Endodermal cell (in vitro differentiated cells): Measurements from ENCODE around the gene MINDY4. TPM values are rescaled to one million over a fixed set of nuclear protein-coding genes. Genes with fewer than 3 reads are reported as not detected.
A peak's percentile ranks its signal among the peaks of the same experiment; 100 is the strongest.

Source experiments
- DNase-seq: peaks from one replicate; pipeline ENCODE4 v3.0.0-alpha.2; 2017
- H3K27ac ChIP-seq: 2 replicates; pipeline ENCODE4 v1.5.1; 2013; ENCODE audit warnings: mild to moderate bottlenecking, low read depth, low read length, moderate library complexity
- H3K27me3 ChIP-seq: 2 replicates; pipeline ENCODE4 v1.6.1; 2013; ENCODE audit warnings: mild to moderate bottlenecking, low read length, moderate library complexity; ENCODE audit not compliant: insufficient read depth, control insufficient read depth, poor library complexity, severe bottlenecking
- H3K36me3 ChIP-seq: 2 replicates; pipeline ENCODE4 v1.7.0; 2013; ENCODE audit warnings: mild to moderate bottlenecking, low read length, moderate library complexity; ENCODE audit not compliant: control insufficient read depth, insufficient read depth
- H3K4me1 ChIP-seq: one replicate; pipeline ENCODE4 v1.7.0; 2013; ENCODE audit warnings: low read length; ENCODE audit not compliant: control insufficient read depth, insufficient read depth
- H3K4me3 ChIP-seq: 2 replicates; pipeline ENCODE4 v1.5.1; 2013; ENCODE audit warnings: mild to moderate bottlenecking, low read length, moderate library complexity
- H3K9ac ChIP-seq: 2 replicates; pipeline ENCODE4 v1.6.1; 2013; ENCODE audit warnings: mild to moderate bottlenecking, low read length, moderate library complexity; ENCODE audit not compliant: poor library complexity, severe bottlenecking; ENCODE audit errors: extremely low read depth
- H3K9me3 ChIP-seq: 2 replicates; pipeline ENCODE4 v1.6.1; 2013; ENCODE audit warnings: mild to moderate bottlenecking, low read length, moderate library complexity; ENCODE audit not compliant: control insufficient read depth
- H3K27ac Mint-ChIP-seq: 2 replicates; pipeline ENCODE4 v1.8.0; 2020; ENCODE audit warnings: mixed read lengths
- H3K27me3 Mint-ChIP-seq: 2 replicates; pipeline ENCODE4 v1.8.0; 2021; ENCODE audit warnings: mild to moderate bottlenecking, mixed read lengths; ENCODE audit not compliant: insufficient read depth
- H3K36me3 Mint-ChIP-seq: 2 replicates; pipeline ENCODE4 v1.8.0; 2020; ENCODE audit warnings: low read depth, mixed read lengths
- H3K4me1 Mint-ChIP-seq: 2 replicates; pipeline ENCODE4 v1.8.0; 2020; ENCODE audit warnings: mixed read lengths
- H3K4me3 Mint-ChIP-seq: 2 replicates; pipeline ENCODE4 v1.8.0; 2020; ENCODE audit warnings: mild to moderate bottlenecking, moderate library complexity, mixed read lengths
- H3K9me3 Mint-ChIP-seq: 2 replicates; pipeline ENCODE4 v1.8.0; 2020; ENCODE audit warnings: mild to moderate bottlenecking, mixed read lengths
- WGBS, 2 experiments: methylation state at CpG; one replicate each; pipeline versions ENCODE4 v1.1.5 to v1.1.7; 2013; ENCODE audit warnings: missing lambda C conversion rate in 2 of 2, mixed read lengths in 1 of 2; ENCODE audit not compliant: insufficient coverage in 1 of 2, insufficient read length in 1 of 2; 5-methylcytosine and 5-hydroxymethylcytosine counted together
- total RNA-seq, 2 donors: library from RNA; stranded (reverse); fragmentation: NEBNext Ultra II Directional in 1 of 2; extraction: Animal tissue kit (Norgen Biotek cat#: 25700) in 1 of 2; gene quantifications; 2 replicates in 1 of 2; 3 replicates in 1 of 2; pipeline ENCODE4 v1.2.1, GENCODE V29; 2021
- TF ChIP-seq, protein P1 (sequence below): fragments of 200-600 bp; sonication (generic); conservative IDR thresholded peaks from 2 replicates; pipeline ENCODE4 v1.5.0; 2021; ENCODE audit warnings: antibody characterized with exemption, mild to moderate bottlenecking

Gene MINDY4
- total RNA-seq, 2 donors from 2014 or later, result 7.2 to 8.1 TPM

DNA sequence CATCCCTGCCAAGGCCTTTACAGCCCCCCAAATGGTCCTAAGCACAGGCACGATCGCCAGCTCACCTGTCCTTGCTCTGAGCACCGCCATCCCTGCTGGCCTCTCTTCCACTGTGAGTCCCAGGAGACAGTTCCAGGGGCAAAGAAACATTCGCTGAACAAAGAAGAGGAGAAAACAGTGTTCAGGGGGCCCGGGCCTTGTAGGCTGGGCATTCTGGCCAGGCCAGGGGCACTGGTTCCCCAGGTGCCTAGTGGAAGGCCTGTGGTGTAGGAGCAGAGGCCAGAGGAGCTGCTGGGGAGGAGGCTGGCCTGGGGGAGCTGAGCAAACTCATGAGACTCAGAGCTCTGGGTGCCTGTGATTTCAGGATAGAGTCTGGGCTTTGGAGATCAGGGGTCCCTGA is 163.0 kb downstream of the MINDY4 start:
- DNase-seq, result peak; percentile 37
- H3K36me3 ChIP-seq, result no peaks in the 10 kb centered on the region
- no peaks in the 10 kb centered on the region for H3K4me1 ChIP-seq
- no peak overlapping the region for H3K9ac ChIP-seq
- H3K4me1 Mint-ChIP-seq, result peaks cover 15% of the 10 kb centered on the region
- H3K27me3 Mint-ChIP-seq, result peaks cover 15% of the 10 kb centered on the region
- H3K36me3 Mint-ChIP-seq, result no peaks in the 10 kb centered on the region
- H3K27ac ChIP-seq, result no peak overlapping the region
- no peaks in the 10 kb centered on the region for H3K9me3 Mint-ChIP-seq
- H3K4me3 Mint-ChIP-seq, result no peak overlapping the region
- TF ChIP-seq, protein P1, sequence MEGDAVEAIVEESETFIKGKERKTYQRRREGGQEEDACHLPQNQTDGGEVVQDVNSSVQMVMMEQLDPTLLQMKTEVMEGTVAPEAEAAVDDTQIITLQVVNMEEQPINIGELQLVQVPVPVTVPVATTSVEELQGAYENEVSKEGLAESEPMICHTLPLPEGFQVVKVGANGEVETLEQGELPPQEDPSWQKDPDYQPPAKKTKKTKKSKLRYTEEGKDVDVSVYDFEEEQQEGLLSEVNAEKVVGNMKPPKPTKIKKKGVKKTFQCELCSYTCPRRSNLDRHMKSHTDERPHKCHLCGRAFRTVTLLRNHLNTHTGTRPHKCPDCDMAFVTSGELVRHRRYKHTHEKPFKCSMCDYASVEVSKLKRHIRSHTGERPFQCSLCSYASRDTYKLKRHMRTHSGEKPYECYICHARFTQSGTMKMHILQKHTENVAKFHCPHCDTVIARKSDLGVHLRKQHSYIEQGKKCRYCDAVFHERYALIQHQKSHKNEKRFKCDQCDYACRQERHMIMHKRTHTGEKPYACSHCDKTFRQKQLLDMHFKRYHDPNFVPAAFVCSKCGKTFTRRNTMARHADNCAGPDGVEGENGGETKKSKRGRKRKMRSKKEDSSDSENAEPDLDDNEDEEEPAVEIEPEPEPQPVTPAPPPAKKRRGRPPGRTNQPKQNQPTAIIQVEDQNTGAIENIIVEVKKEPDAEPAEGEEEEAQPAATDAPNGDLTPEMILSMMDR, result no peak
- no peak overlapping the region for H3K27ac Mint-ChIP-seq
- 84 to 89% methylated on average over 3 to 5 of the region's 5 CpGs for WGBS, 2 experiments
- no peaks in the 10 kb centered on the region for H3K9me3 ChIP-seq
- H3K27me3 ChIP-seq, result no peaks in the 10 kb centered on the region
- H3K4me3 ChIP-seq, result no peak overlapping the region

DNA sequence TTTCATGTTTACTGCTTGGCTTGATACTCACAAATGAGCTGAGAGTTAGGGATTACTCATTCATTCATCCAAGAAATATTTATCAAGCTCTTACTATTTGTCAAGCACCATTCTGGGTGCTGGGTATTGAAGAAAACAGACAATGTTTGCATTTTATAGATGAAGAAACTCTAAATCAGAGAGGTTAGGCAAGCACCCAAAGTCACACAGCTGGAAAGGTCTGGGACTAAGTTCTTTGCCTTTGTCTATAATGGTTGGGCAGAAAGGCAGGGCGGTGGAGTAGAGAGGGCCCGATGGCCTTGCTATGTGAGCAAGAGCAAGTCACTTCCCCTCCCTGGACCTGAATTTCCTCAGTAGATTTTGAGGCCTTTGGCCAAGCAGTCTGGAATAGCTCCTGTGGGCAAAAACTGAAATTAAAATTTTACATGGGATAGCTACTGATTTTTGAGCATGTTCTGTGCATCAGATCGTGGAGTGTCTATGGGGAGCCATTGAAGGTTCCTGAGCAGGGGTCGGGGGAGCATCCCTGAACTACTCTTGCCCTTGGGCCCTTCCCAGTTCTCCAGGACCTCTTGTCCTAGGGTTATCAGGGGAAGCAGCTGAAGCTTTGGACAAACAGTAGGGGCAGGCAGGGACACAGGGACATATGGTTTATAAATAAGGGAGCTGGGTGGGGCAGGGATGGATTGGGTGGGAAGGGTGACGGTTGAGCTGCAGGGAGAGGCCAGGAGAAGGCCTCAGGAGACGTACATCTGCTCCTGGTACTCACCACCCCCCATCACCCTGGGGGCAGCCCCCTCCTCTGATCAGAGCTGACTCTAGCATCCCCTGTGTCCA is 163.7 kb downstream of the MINDY4 start:
- Mint-ChIP-seq H3K36me3 (no peaks in the 10 kb centered on the region), H3K27ac (no peak overlapping the region), H3K4me3 (no peak overlapping the region), H3K9me3 (no peaks in the 10 kb centered on the region), H3K27me3 (peaks cover 13% of the 10 kb centered on the region), H3K4me1 (peaks cover 15% of the 10 kb centered on the region)
- no peaks in the 10 kb centered on the region for H3K9me3 ChIP-seq
- no peak overlapping the region for H3K27ac ChIP-seq
- H3K9ac ChIP-seq, result no peak overlapping the region
- no peak overlapping the region for H3K4me3 ChIP-seq
- TF ChIP-seq, protein P1, result no peak
- WGBS, 2 experiments, result 89 to 97% methylated on average over 4 to 6 of the region's 6 CpGs
- no peak for DNase-seq
- no peaks in the 10 kb centered on the region for H3K36me3 ChIP-seq
- no peaks in the 10 kb centered on the region for H3K4me1 ChIP-seq
- peaks cover 4% of the 10 kb centered on the region for H3K27me3 ChIP-seq

DNA sequence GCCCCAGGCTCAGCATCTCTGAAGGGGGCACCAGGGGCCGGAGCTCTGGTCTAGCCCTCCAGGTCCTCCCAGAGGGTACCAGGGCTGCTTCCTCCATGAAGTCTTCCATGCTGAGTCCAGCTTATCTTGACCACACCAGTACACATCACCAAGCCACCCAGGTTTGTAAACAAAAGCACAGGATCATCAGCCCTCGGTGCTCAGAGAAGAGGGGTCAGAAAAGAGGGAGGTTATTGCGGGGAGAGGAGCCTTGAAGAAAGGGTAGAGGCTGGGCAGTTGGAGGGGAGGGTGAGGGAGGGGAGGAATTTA is 164.3 kb downstream of the MINDY4 start:
- 93% methylated on average over 3 of the region's 3 CpGs; no CpG with 5 or more reads in 1 of the 2 experiments for WGBS, 2 experiments

More for the DNA sequence above, 164.3 kb downstream of the MINDY4 start:
- Mint-ChIP-seq H3K4me3 (no peak overlapping the region), H3K9me3 (no peaks in the 10 kb centered on the region), H3K27me3 (peaks cover 18% of the 10 kb centered on the region), H3K36me3 (no peaks in the 10 kb centered on the region), H3K27ac (no peak overlapping the region), H3K4me1 (peaks cover 15% of the 10 kb centered on the region)
- no peak overlapping the region for H3K27ac ChIP-seq
- H3K27me3 ChIP-seq, result peaks cover 6% of the 10 kb centered on the region
- H3K36me3 ChIP-seq, result no peaks in the 10 kb centered on the region
- peak; percentile 32 for DNase-seq
- no peaks in the 10 kb centered on the region for H3K4me1 ChIP-seq
- TF ChIP-seq, protein P1, result no peak
- no peak overlapping the region for H3K9ac ChIP-seq
- H3K4me3 ChIP-seq, result no peak overlapping the region
- no peaks in the 10 kb centered on the region for H3K9me3 ChIP-seq
